ENCODE results near the gene FADS3.
A peak's percentile ranks its signal among the peaks of the same experiment; 100 is the strongest.

FADS3 gene

DNA sequence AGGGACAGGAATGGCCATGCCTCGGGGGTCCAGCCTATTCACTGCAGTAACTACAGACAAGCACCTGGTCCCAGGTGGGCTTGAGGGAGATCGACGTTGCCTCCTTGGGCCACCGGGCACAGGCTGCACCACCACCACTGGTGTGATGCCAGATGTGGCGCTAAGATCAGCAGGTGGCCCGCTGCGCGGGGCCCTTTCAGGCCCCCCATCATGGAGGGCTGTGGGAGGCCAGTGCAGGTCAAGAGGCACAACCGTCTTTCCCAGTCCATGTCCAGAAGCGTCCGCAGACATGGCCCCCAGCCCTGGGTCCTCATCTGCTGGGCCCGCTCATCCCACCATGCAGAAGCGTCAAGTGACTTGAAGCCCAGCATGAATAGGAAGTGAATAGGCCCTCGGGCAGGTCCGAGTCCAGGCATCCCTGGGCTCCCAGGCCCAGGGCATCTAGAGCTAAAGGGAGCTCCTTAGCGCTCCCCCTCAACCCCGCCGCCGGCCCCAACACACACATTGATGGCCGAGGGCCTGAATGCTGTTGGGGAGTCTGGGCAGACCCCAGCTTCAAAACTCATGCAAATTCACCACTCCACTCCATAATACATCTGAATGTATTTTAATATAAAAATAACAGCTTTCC is 18.3 kb downstream of the FADS3 start:
- Histone ChIP-seq H3K9ac (ENCODE audit: low read depth, low read length) (no peak overlapping the region), H3K36me3 (ENCODE audit: insufficient read depth, low read length) (no peaks in the 10 kb centered on the region), H3K27me3 (ENCODE audit: insufficient read depth, low read length, poor library complexity) (no peaks in the 10 kb centered on the region), H4K20me1 (ENCODE audit: insufficient read depth, low read length) (peaks cover 8% of the 10 kb centered on the region; the same call in 1 of the 2 replicates), H3K4me3 (ENCODE audit: low read depth in 1 of 2, low read length in 2 of 2) (no peak overlapping the region), H2AFZ (ENCODE audit: low read depth, low read length) (no peak overlapping the region), H3K4me1 (ENCODE audit: insufficient read depth, low read length) (0 out of 2 replicates have a peak, but pooled peaks cover 4% of the 10 kb centered on the region), H3K79me2 (ENCODE audit: insufficient read depth, low read length) (no peaks in the 10 kb centered on the region), H3K4me2 (ENCODE audit: insufficient read depth, low read length) (no peak overlapping the region), H3K27ac (ENCODE audit: low read length) (no peak overlapping the region), H3K9me3 (ENCODE audit: insufficient read depth, low read length, severe bottlenecking) (no peaks in the 10 kb centered on the region)
- no peak for ATAC-seq (ENCODE audit: insufficient read depth, low read depth)
- TF ChIP-seq CTCF (IDR thresholded peaks at IDR 0.05; ENCODE audit: borderline replicate concordance, extremely low read depth, low read length, poor library complexity, severe bottlenecking): no peak
- no peak for TF ChIP-seq EZH2 (IDR thresholded peaks at IDR 0.05; ENCODE audit: borderline replicate concordance, low read depth, low read length, severe bottlenecking)
- DNase-seq: no peak

DNA sequence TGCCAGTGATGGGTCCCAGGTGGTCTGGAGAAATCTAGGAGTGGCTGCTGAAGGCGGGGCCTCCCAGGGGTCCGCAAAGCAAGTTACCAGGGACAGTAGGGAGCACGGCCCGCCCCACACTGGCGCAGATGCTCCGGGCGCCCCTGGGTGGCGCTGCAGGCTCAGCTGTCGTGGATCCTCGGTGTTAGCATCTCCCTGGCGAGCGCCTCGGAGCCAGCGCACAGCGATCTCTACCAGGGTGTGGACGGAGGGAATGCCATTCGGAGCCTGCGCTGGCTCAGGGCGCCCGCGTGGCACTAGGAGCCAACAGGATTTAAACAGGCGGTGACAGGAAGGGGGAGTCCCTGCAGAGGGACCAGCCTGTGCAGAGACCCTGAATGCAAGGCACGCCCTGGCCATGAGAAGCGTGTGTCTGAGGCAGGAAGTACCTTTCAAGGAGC is 20.2 kb downstream of the FADS3 start:
- no peak overlapping the region for H3K27ac ChIP-seq (ENCODE audit: low read length)
- no peak overlapping the region for H2AFZ ChIP-seq (ENCODE audit: low read depth, low read length)
- no peaks in the 10 kb centered on the region for H3K9me3 ChIP-seq (ENCODE audit: insufficient read depth, low read length, severe bottlenecking)
- peak; percentile 76 for ATAC-seq (ENCODE audit: insufficient read depth, low read depth)
- H4K20me1 ChIP-seq (ENCODE audit: insufficient read depth, low read length): peaks cover 9% of the 10 kb centered on the region
- DNase-seq: peak; percentile 59
- peaks cover 8% of the 10 kb centered on the region for H3K36me3 ChIP-seq (ENCODE audit: insufficient read depth, low read length)
- H3K27me3 ChIP-seq (ENCODE audit: insufficient read depth, low read length, poor library complexity): no peaks in the 10 kb centered on the region
- H3K9ac ChIP-seq (ENCODE audit: low read depth, low read length): no peak overlapping the region
- 0 out of 2 replicates have a peak, but pooled peaks cover 4% of the 10 kb centered on the region for H3K4me1 ChIP-seq (ENCODE audit: insufficient read depth, low read length)
- H3K4me2 ChIP-seq (ENCODE audit: insufficient read depth, low read length): peak overlapping the region; percentile 44; the same call in 1 of the 2 replicates
- peak; percentile 82 for TF ChIP-seq CTCF (IDR thresholded peaks at IDR 0.05; ENCODE audit: borderline replicate concordance, extremely low read depth, low read length, poor library complexity, severe bottlenecking)
- TF ChIP-seq EZH2 (IDR thresholded peaks at IDR 0.05; ENCODE audit: borderline replicate concordance, low read depth, low read length, severe bottlenecking): no peak
- H3K4me3 ChIP-seq (ENCODE audit: low read depth in 1 of 2, low read length in 2 of 2): no peak overlapping the region
- no peaks in the 10 kb centered on the region for H3K79me2 ChIP-seq (ENCODE audit: insufficient read depth, low read length)

GRCh38 chr11:61870541-61871031 is 20.8 kb downstream of the FADS3 start:
- Histone ChIP-seq H4K20me1 (ENCODE audit: insufficient read depth, low read length) (peaks cover 9% of the 10 kb centered on the region), H3K79me2 (ENCODE audit: insufficient read depth, low read length) (no peaks in the 10 kb centered on the region), H3K9me3 (ENCODE audit: insufficient read depth, low read length, severe bottlenecking) (no peaks in the 10 kb centered on the region), H3K4me3 (ENCODE audit: low read depth in 1 of 2, low read length in 2 of 2) (no peak overlapping the region), H3K27ac (ENCODE audit: low read length) (no peak overlapping the region), H3K27me3 (ENCODE audit: insufficient read depth, low read length, poor library complexity) (no peaks in the 10 kb centered on the region), H3K4me2 (ENCODE audit: insufficient read depth, low read length) (no peak overlapping the region), H3K9ac (ENCODE audit: low read depth, low read length) (no peak overlapping the region), H3K4me1 (ENCODE audit: insufficient read depth, low read length) (0 out of 2 replicates have a peak, but pooled peaks cover 4% of the 10 kb centered on the region), H2AFZ (ENCODE audit: low read depth, low read length) (no peak overlapping the region), H3K36me3 (ENCODE audit: insufficient read depth, low read length) (peaks cover 14% of the 10 kb centered on the region)
- TF ChIP-seq CTCF (IDR thresholded peaks at IDR 0.05; ENCODE audit: borderline replicate concordance, extremely low read depth, low read length, poor library complexity, severe bottlenecking) (no peak), EZH2 (IDR thresholded peaks at IDR 0.05; ENCODE audit: borderline replicate concordance, low read depth, low read length, severe bottlenecking) (no peak)
- ATAC-seq (ENCODE audit: insufficient read depth, low read depth) (no peak), DNase-seq (no peak)
